ENCODE results near the gene ATXN7L1. TPM values are rescaled to one million over a fixed set of nuclear protein-coding genes. Genes with fewer than 3 reads are reported as not detected.

ATXN7L1 gene
- total RNA-seq, 1 experiment from 2014 or later: 3.8 TPM

GRCh38 chr7:105584165-105584564 lies 292.2 kb downstream of the ATXN7L1 start:
- no peak for DNase-seq (ENCODE audit: low spot score)

DNA sequence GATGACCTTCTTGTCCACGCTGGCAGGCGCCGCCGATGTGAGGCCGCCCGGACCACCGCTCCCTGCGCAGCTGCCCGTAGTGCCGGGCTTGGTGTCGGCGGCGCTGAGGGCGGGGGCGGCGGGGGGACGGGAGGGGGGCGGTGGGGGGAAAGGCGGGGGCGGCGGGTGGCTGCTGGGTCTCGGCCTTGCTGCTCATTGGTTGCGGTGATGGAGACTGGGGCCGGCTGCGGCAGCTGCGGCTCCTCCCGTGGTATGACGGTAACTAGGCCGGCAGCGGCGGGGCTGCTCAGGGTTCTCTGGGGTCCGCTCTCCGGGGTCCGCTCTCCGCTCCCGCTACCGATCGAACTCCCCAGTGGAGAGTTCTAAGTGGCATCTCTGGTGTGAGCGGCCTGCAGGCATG lies 293.3 kb downstream of the ATXN7L1 start:
- no peak for DNase-seq (ENCODE audit: low spot score)

- DNase-seq (ENCODE audit: low spot score): peak; percentile 32
Observed at GRCh38 chr7:105581066-105581811, 295.2 kb downstream of the ATXN7L1 start, which contains the start of gene EFCAB10. Gene EFCAB10 (minus strand): TSS chr7:105581493. CDS start chr7:105581463, 30 bp downstream.

DNA sequence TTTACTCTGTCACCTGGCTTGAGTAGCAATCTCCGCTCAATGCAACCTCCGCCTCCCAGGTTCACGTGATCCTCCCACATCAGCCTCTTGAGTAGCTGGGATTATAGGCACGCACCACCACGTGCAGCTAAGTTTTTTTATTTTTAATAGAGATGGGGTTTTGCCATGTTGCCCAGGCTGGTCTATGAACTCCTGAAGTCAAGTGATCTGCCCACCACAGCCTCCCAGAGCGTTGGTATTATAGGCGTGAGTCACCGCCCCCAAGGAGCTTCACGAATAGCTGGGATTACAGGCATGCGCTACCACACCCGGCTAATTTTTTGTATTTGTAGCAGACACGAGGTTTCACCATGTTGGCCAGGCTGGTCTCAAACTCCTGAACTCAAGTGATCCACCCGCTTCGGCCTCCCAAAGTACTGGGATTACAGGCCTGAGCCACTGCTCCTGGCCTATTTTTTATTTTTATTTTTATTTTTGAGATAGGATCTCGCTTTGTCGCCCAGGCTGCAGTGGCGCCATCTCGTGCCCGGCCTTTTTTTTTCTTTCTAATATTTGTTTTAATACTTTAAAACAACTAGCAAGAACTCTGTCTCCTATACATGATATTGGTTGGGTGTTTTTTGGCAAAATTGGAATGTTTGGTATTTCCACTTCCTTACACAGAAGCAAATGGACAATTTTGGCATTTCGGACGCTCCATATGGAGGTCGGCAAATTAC lies 296.2 kb downstream of the ATXN7L1 start:
- DNase-seq (ENCODE audit: low spot score): no peak

DNA sequence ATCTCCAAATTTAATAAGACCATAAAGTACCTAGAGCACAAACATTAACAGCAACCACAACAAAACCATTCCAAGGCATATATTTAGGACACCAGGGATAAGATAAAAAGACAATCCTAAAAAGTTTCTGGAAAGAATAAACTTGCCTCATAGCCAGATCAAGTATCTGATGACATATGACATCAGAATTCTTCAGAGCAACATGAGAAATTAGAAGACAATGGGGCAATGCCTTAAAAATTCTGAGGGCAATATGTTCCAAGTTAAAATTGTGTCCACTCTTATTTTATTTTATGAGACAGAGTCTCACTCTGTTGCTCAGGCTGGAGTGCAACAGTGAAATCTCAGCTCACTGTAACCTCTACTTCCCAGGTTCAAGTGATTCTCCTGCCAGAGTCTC lies 297.9 kb downstream of the ATXN7L1 start:
- DNase-seq (ENCODE audit: low spot score): no peak

- DNase-seq (ENCODE audit: low spot score): no peak
Observed at GRCh38 chr7:105577251-105577650, 299.1 kb downstream of the ATXN7L1 start.

DNA sequence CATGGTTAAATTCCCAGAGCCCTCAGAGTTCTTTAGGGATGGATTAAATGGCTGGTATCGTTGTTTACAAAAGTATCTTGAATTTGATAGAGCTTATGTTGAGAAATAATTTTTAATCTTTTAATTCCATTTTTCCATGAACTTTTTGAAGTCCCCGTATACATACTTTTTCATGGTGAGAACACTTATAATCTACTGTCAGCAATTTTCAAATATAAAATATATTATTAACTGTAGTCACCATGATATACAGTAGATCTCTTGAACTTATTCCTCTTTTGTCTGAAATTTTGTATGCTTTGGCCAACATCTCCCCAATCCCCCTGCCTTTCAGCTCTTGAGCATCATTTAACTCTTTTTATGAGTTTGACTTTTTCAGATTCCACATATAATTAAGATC lies 304.5 kb downstream of the ATXN7L1 start:
- DNase-seq (ENCODE audit: low spot score): no peak

- no peak for DNase-seq (ENCODE audit: low spot score)
Observed at GRCh38 chr7:105567821-105568220, 308.6 kb downstream of the ATXN7L1 start.

DNA sequence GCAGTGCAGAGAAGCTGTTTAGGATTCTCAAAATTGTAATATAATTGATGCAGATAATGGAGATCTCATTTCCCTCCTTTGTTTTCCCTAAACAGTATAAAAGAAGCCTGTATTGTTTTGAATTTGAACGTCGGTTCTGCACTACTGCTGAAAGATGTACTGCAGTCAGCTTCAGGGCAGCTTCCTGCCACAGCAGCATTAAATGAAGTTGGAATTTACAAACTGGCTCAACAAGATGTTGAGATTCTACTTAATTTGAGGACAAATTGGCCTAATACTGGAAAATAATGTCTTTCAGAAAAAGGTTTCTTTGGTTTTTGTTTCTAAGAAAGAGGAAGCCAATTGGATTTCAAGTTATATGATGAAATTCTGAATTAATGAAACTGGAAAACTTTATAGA lies 309.4 kb downstream of the ATXN7L1 start:
- DNase-seq (ENCODE audit: low spot score): no peak

GRCh38 chr7:105565190-105565589 lies 311.2 kb downstream of the ATXN7L1 start:
- DNase-seq (ENCODE audit: low spot score): no peak

DNA sequence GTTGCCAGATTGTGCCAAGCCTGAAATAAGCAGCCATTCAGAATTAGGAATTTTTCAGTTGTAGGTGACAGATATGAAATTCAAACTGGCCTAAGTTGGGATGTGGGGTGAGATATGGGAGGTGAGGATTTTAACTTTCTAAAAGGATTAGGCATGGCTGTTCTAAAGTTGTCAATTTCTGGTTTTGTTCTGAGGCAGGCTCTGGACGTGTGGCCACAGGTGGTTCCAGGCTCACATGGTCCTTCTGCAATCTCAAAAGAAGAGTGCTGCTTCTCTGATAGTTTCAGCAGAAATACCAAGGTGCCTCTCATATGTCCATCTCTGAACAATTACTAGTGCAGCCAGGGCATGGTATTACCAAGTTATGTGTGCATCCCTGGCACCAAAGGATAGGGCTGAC lies 316.5 kb downstream of the ATXN7L1 start:
- no peak for DNase-seq (ENCODE audit: low spot score)

Other genes starting within 250 kb of the ATXN7L1 start
- gene CDHR3, start 86.7 kb upstream of the ATXN7L1 start, total RNA-seq (2014; rRNA removed; shearing (Covaris generic)): 17.3 and 20.4 TPM in 2 replicates
- gene SYPL1, start 235.7 kb upstream of the ATXN7L1 start, total RNA-seq (2014; rRNA removed; shearing (Covaris generic)): 33.1 and 48.0 TPM in 2 replicates